Osteocyte (in vitro differentiated cells): Measurements from ENCODE around the gene PRKAR2B. TPM values are rescaled to one million over a fixed set of nuclear protein-coding genes. Genes with fewer than 3 reads are reported as not detected.

Source experiments
- DNase-seq: peaks from one replicate; pipeline ENCODE4 v3.0.0; 2021; ENCODE audit warnings: mixed read lengths; ENCODE audit not compliant: unreplicated experiment; ENCODE audit errors: extremely low spot score
- H3K27ac Mint-ChIP-seq: one replicate; pipeline ENCODE4 v1.8.0; 2021; ENCODE audit warnings: mild to moderate bottlenecking, mixed read lengths; ENCODE audit not compliant: unreplicated experiment
- H3K27me3 Mint-ChIP-seq: one replicate; pipeline ENCODE4 v1.8.0; 2021; ENCODE audit warnings: mixed read lengths; ENCODE audit not compliant: unreplicated experiment
- H3K36me3 Mint-ChIP-seq: one replicate; pipeline ENCODE4 v1.8.0; 2021; ENCODE audit warnings: mixed read lengths; ENCODE audit not compliant: unreplicated experiment
- H3K4me1 Mint-ChIP-seq: one replicate; pipeline ENCODE4 v1.8.0; 2021; ENCODE audit warnings: mixed read lengths; ENCODE audit not compliant: unreplicated experiment
- H3K4me3 Mint-ChIP-seq: one replicate; pipeline ENCODE4 v1.8.0; 2021; ENCODE audit warnings: mild to moderate bottlenecking, moderate library complexity, mixed read lengths; ENCODE audit not compliant: unreplicated experiment
- H3K9me3 Mint-ChIP-seq: one replicate; pipeline ENCODE4 v1.8.0; 2021; ENCODE audit warnings: mixed read lengths; ENCODE audit not compliant: unreplicated experiment
- total RNA-seq: library from RNA; stranded (reverse); gene quantifications from 2 replicates; pipeline ENCODE4 v1.2.1, GENCODE V29; 2021
- TF ChIP-seq, protein P1 (sequence below): fragments of 200-600 bp; sonication (generic); IDR thresholded peaks from 2 replicates; pipeline ENCODE4 v1.5.0; 2021; ENCODE audit warnings: antibody characterized with exemption, mild to moderate bottlenecking, moderate library complexity

PRKAR2B gene
- total RNA-seq, 1 donor from 2014 or later, result 3.3 TPM

DNA sequence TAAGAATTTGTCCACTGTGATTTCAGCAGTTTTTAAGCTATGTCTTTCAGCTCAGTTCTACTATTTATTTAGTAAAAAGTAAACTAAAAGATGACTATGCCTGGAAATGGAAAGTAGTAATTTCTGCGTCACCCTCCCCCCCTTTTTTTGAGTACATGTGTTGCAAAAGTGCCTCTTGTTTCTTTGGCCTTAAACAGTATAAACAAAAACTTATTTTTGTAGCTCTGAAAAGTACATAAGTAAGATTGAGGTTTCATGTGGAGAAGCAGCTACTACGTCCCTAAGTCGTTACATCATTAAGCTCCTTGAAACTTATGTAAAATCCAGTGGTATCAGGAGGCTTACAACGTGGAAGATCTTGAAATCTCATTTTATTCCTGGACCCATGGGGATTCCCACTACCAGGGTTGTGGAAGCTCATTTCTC lies 78.0 kb downstream of the PRKAR2B start:
- Mint-ChIP-seq H3K4me1 (peaks cover 27% of the 10 kb centered on the region), H3K27me3 (no peaks in the 10 kb centered on the region), H3K36me3 (no peaks in the 10 kb centered on the region), H3K4me3 (peak overlapping the region; percentile 36), H3K9me3 (no peaks in the 10 kb centered on the region), H3K27ac (peak overlapping the region; percentile 80)
- DNase-seq, result no peak
- TF ChIP-seq, protein P1, sequence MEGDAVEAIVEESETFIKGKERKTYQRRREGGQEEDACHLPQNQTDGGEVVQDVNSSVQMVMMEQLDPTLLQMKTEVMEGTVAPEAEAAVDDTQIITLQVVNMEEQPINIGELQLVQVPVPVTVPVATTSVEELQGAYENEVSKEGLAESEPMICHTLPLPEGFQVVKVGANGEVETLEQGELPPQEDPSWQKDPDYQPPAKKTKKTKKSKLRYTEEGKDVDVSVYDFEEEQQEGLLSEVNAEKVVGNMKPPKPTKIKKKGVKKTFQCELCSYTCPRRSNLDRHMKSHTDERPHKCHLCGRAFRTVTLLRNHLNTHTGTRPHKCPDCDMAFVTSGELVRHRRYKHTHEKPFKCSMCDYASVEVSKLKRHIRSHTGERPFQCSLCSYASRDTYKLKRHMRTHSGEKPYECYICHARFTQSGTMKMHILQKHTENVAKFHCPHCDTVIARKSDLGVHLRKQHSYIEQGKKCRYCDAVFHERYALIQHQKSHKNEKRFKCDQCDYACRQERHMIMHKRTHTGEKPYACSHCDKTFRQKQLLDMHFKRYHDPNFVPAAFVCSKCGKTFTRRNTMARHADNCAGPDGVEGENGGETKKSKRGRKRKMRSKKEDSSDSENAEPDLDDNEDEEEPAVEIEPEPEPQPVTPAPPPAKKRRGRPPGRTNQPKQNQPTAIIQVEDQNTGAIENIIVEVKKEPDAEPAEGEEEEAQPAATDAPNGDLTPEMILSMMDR, result no peak

DNA sequence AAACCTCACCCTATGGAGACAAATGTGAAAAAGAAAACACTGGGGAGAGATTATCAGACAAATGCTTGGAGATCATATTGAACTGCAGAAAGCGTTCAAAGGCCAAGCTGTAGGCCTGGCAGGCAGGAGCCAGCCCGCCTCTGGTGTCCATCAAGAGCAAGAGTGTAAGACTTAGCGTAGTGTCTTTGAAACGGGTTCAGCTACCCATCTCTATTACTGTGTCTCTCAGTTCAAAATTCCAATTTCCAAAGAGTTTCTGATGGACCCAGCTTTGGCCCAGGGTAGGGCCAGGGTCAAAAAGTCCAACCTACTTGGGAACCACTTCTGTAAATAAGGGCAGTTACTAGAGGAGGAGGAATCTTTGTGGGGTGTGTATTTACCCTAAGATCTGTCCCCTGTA lies 78.9 kb downstream of the PRKAR2B start:
- Mint-ChIP-seq H3K27me3 (no peaks in the 10 kb centered on the region), H3K27ac (peak overlapping the region; percentile 80), H3K36me3 (no peaks in the 10 kb centered on the region), H3K4me3 (no peak overlapping the region), H3K9me3 (no peaks in the 10 kb centered on the region), H3K4me1 (peaks cover 26% of the 10 kb centered on the region)
- TF ChIP-seq, protein P1, result no peak
- DNase-seq, result no peak

DNA sequence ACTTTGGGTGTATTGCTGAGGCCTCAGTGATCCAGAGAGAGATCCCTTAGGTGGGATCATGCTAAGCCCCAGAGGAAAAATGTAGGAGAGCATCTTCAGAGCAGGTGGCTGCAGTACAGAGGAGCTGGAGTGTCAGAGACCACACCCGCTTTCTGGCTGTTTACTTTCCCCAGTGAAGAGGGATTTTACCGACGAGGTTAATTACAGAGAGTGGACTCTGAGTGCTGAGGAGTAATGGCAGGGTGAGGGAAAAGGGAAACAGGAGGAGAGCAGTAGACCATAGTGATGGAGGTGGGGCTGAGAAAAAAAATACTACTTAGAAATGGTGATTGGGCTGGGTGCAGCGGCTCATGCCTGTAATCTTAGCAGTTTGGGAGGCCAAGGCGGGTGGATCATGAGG lies 81.0 kb downstream of the PRKAR2B start:
- Mint-ChIP-seq H3K27me3 (no peaks in the 10 kb centered on the region), H3K27ac (no peak overlapping the region), H3K36me3 (no peaks in the 10 kb centered on the region), H3K9me3 (peaks cover 3% of the 10 kb centered on the region), H3K4me3 (no peak overlapping the region), H3K4me1 (peaks cover 20% of the 10 kb centered on the region)
- DNase-seq, result no peak
- TF ChIP-seq, protein P1, result no peak

DNA sequence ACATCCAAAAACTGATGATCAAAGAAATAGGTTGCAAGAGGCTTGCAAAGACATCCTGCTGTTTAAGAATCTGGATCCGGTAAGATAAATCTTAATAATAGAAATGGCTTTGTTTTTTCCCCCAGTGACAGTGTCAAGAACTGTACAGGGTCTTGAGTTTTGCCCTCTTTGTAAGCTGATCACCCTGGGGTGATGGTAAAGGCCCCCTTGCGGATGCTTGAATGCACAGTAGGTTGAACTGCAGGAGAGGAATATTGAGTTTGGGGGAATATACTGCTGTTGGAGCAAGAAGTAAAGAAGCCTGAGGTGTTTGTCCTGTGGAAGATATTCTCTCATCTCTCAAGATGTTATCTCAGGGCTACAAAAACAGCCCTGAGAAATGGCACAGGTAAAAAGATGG lies 83.7 kb downstream of the PRKAR2B start:
- Mint-ChIP-seq H3K36me3 (no peaks in the 10 kb centered on the region), H3K9me3 (peaks cover 3% of the 10 kb centered on the region), H3K4me1 (peaks cover 6% of the 10 kb centered on the region), H3K4me3 (no peak overlapping the region), H3K27ac (no peak overlapping the region), H3K27me3 (no peaks in the 10 kb centered on the region)
- DNase-seq, result no peak
- TF ChIP-seq, protein P1, result no peak

DNA sequence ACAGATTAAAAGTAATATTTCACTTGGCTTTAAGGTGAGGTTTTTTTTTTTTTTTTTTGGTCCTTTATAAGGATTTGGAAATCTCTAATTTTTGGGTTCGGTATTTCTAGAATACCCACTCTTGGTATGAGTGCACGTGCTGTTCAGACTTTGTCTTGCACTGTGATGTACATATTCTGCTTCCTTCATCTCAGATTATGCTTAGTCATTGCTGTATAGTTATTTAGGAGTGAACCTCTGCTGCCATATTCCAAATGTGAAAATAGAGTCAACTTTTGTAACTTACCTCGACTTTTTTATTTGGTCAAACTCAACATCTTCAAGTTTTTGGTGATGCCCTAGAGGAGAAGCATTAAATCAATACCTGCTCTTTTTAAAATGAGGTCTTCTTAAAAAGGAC lies 84.2 kb downstream of the PRKAR2B start:
- Mint-ChIP-seq H3K36me3 (no peaks in the 10 kb centered on the region), H3K27ac (no peak overlapping the region), H3K4me1 (peaks cover 5% of the 10 kb centered on the region), H3K4me3 (no peak overlapping the region), H3K9me3 (peaks cover 3% of the 10 kb centered on the region), H3K27me3 (no peaks in the 10 kb centered on the region)
- TF ChIP-seq, protein P1, result no peak
- DNase-seq, result no peak
